Vagina (tissue), 2 donors: ENCODE data around the gene ELOVL5.

Source experiments
- POLR2A ChIP-seq, 2 donors: fragments of 450-650 bp; IDR thresholded peaks; one replicate each; pipeline ENCODE4 v1.6.1; 2017; ENCODE audit warnings: antibody characterized with exemption in 2 of 2, mild to moderate bottlenecking in 2 of 2, moderate library complexity in 2 of 2
- POLR2AphosphoS5 ChIP-seq, 2 donors: sonication (generic); formaldehyde crosslinking; IDR thresholded peaks; one replicate each; pipeline ENCODE4 v1.9.0; 2017; ENCODE audit warnings: antibody characterized with exemption in 2 of 2, mild to moderate bottlenecking in 2 of 2, low read depth in 1 of 2; ENCODE audit not compliant: insufficient read depth in 1 of 2
- TF ChIP-seq, protein P1 (sequence below), 3 experiments: fragments of 450-650 bp in 2 of 3; fragments of 200-600 bp in 1 of 3; sonication (generic) in 1 of 3; IDR thresholded peaks; one replicate each; pipeline ENCODE4 v1.5.1; 2017 to 2019; ENCODE audit warnings: antibody characterized with exemption in 3 of 3, mild to moderate bottlenecking in 2 of 3, moderate library complexity in 2 of 3

DNA sequence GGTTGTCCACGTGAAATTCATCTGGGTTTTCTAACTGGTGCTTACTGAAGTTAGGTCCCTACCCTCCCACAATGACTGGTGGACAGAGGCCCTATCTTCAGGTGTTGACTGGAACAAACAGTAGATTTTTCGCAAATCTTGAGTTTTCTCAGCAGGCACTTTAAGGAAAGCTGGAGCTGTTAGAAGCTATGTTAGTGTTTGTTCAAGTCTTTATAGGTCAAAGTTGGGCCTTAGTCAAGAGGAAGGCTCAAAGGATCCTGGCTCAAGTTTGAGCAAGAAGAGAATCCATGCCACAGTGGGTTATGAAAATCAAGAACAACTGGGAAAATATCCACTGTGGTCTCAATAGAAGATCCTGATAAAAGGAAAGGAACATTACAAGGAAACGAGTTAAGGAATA is 48.5 kb upstream of the ELOVL5 start:
- TF ChIP-seq, protein P1, sequence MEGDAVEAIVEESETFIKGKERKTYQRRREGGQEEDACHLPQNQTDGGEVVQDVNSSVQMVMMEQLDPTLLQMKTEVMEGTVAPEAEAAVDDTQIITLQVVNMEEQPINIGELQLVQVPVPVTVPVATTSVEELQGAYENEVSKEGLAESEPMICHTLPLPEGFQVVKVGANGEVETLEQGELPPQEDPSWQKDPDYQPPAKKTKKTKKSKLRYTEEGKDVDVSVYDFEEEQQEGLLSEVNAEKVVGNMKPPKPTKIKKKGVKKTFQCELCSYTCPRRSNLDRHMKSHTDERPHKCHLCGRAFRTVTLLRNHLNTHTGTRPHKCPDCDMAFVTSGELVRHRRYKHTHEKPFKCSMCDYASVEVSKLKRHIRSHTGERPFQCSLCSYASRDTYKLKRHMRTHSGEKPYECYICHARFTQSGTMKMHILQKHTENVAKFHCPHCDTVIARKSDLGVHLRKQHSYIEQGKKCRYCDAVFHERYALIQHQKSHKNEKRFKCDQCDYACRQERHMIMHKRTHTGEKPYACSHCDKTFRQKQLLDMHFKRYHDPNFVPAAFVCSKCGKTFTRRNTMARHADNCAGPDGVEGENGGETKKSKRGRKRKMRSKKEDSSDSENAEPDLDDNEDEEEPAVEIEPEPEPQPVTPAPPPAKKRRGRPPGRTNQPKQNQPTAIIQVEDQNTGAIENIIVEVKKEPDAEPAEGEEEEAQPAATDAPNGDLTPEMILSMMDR (IDR thresholded peaks at IDR 0.05) = no peak
- TF ChIP-seq POLR2A (IDR thresholded peaks at IDR 0.05) = no peak
- no peak for TF ChIP-seq POLR2AphosphoS5 (IDR thresholded peaks at IDR 0.05; ENCODE audit: insufficient read depth in 1 of 2, low read depth in 1 of 2)
